ENCODE measurements around the gene RBM4.

RBM4 gene

DNA sequence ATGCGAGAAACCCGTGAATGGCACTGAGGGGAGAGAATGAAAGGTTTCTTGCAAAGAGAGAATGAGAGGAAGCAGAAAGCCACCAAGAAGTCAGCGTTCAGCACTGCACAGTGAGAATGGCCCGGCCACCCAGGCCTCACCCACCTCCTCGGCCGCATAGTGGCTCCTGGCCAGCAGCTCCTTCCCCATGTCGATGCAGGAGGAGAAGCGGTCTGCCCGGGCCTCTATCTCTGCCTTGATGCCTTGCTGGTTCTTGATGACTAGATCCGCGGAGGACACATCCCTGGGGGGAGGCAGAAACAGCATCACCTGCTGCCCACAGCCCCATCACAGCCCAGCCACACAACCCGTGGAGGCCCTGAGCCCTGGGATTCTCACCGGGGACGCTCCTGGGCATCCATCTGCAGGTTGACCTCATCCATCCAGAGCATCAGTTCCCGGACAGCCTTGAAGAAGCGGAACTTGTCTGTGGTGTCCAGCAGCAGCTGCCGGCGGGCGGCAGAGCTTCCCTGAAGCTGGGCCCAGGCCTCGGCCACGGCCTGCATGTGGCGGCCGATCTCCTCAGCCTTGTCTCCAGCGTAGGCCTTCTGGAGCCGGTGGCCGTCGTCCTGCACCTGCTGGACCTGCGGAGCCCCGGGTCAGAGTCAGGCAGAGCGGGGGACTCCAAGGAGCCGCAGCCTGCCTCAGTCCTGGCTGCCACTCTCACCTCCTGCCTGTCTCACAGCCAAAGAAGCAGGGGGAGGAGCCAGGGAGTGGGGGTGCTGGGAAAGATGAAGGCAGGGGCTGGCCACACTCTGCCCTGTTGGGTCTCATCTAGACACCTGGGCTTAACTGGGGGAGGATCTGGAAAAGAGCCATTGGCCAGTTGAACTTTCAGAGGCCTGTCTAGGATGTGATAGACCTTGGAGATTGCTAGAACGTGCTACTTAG, 51.4 kb downstream of the RBM4 start:
- DNase-seq (ENCODE audit: low read depth): no peak

DNA sequence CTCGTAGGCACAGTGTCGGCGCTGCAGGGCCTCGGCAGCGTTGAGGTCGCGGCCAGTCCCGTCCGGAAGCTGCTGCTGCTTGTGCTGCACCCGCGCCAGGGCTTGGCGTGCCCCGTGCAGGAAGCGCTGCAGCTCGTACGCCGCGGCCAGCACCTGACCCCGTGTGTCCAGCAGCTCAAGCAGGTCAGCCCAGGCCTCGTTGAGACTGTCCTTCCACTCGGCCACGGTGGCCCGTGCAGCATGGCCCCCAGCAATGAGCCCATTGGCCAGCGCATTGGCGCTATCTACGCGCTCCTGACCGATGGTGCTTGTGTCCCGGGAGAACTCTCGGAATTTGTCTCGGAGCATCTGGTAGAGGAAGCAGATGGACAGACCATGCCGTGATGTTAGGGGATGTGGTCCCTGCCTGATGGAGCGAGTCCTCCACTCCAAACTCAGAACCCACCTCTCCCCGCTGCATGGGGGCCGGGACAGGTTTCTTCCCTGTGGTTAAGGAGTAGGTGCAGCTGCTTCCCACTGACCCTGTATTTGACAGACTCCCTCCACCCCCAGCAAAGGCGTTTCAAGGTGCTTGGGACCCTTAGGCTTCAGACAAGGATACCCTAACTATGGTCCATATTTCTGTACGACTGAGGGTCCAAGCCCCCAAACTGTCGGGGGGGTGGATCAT, 52.9 kb downstream of the RBM4 start:
- DNase-seq (ENCODE audit: low read depth): no peak

DNA sequence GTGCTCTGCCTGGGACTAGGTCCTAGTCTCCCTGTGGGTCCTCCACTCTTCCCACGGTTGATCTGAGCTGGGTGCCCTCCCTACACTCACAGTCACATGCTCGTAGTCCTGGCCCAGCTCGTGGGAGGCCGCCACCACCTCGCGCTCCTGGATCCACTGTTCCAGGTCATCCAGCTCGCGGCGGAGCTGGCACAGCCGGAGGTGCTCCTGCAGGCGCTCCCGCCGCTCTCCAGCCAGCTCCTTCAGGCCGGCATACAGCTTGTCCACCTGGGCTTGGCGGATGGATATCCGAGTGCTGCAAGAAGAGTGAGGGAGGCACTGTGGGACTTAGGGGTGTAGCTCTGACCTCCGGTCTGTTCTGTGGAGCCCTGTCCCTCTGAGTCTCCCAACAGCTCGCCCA, 53.9 kb downstream of the RBM4 start:
- no peak for DNase-seq (ENCODE audit: low read depth)

DNA sequence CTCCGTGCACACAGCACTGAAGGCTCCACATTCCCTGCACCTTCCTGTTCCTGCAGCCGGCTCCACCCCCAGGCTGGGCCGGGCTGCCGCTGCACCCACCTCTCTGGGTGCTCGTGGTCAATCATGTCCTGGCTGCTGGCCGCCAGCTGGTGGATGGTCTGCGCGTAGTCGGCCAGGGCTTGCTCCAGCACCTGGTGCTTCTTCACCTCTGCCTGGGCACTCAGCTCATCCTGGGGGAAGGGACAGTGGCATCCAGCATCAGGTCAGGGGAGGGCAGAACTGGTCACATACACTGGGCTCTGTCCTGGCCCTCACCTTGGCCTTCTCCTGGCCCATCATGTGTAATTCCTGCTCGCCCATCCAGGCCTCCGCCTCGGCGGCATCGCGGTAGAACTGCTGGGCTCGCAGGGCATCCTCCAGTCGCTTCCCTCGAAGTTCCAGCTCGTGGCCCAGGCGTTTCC, 54.4 kb downstream of the RBM4 start:
- no peak for DNase-seq (ENCODE audit: low read depth)

DNA sequence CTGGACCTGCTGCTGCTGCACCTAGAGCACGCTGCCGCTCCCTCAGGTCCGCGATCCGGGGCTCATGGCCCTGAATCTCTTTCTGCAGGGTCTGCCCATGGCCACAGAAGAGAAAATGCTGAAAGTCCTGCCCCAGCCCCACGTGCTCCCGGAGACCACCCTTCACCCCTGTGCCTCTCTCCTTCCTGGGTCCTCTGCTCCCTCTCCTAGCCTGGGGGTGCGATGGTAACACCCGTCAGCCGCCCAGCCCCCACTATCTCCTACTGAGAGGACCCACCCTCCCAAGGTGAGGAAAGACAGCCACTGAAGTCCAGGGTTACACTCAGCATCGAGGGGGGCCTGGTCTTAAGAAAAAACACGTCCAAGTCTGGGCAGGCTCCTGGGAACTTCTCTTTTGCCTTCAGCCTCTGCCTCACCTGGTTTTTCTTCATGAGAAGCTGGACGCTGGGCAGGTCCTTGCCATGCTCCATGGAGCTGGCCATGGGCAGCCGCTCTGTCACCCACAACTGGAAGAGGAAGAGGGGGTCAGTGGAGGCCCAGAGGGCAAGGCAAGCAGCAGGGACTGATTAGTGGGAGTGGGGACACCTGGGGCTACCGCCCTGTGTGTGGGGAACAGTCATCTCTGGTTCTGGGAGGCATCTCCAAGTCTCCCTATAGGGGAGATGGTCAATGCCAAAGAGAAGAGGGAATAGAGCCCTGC, 55.0 kb downstream of the RBM4 start:
- DNase-seq (ENCODE audit: low read depth): no peak

DNA sequence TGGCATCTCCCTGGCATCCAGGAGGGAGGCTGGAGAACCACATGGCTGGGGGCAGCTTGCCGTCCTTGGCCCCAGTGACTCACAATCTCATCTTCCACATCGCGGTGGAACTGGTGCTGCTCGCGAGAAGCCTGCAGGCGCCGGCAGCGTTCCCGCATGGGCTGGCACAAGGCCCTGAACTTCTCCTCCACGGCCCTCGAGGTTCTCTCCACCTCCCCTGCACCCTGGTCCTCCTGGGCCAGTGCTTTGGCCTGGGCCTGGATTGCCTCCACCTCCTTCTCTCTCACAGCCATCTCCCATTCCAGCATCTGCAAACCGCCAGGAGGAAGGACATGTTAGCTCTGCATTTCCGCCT, 55.5 kb downstream of the RBM4 start:
- no peak for DNase-seq (ENCODE audit: low read depth)

DNA sequence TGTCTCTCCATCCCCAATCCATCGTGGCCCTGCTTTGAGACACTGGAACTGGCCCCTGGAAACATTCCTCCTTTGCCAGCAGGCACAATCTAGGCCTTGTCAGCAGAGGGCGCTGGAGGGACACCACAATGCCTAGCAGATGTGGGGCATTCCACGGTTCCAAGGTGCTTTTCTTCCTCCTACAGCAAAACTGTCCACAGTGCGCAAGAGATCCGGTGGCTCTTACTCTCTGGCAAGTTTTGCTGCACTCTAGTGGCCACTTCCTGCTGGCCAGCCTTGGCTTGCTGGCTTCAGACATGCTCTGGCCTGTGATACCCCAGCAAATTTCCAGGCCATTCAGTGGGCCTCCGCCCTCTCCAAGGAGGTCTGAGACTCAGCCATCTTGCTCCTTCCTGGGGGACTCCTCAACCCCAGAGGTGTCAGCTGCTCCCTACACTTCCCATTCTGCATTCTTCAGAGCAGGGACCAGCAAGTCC, 56.3 kb downstream of the RBM4 start:
- peak; percentile 79 for DNase-seq (ENCODE audit: low read depth)

Data from activated T-cell treated with anti-CD3 and anti-CD28 coated beads for 24 hours (primary cell).